ENCODE data around the gene ADAM19. TPM values are rescaled to one million over a fixed set of nuclear protein-coding genes. Genes with fewer than 3 reads are reported as not detected.
A peak's percentile ranks its signal among the peaks of the same experiment; 100 is the strongest.

ADAM19 gene
- total and polyA plus RNA-seq, 2 experiments from 2014 or later: 6.0 to 8.6 TPM

DNA sequence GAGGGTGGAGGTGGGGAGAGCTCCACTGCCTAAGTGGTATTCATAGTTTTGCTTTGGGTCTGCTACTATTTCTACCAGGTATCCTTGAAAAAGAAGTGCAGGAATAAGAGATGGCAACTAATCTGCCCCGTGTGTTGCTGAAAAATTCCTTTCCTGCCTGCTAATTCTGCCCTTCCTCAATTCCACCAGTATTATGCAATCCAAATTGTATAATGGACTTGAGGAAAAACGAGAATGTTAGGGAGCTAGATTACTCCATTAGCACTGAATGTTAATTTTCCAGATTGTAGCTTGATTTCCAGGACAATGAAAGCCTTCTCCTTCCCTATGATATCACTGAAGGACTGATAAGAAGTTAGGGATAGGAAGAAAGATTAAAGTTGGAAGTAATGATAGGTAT is 16.9 kb downstream of the ADAM19 start:
- Histone ChIP-seq H3K27me3 (no peaks in the 10 kb centered on the region), H3K4me2 (no peak overlapping the region), H3K4me1 (ENCODE audit: insufficient read depth) (no peaks in the 10 kb centered on the region), H3K27ac (peak overlapping the region; percentile 56), H3K36me3 (replicated peaks; ENCODE audit: insufficient read depth, low read depth) (no peaks in the 10 kb centered on the region), H2AFZ (no peak overlapping the region), H3K79me2 (no peaks in the 10 kb centered on the region), H3K9me3 (ENCODE audit: low read depth) (no peaks in the 10 kb centered on the region), H3K4me3 (no peak overlapping the region), H4K20me1 (ENCODE audit: insufficient read depth, poor library complexity, severe bottlenecking) (no peaks in the 10 kb centered on the region), H3K9me2 (replicated peaks; ENCODE audit: insufficient read depth) (no peaks in the 10 kb centered on the region)
- TF ChIP-seq, protein P1, sequence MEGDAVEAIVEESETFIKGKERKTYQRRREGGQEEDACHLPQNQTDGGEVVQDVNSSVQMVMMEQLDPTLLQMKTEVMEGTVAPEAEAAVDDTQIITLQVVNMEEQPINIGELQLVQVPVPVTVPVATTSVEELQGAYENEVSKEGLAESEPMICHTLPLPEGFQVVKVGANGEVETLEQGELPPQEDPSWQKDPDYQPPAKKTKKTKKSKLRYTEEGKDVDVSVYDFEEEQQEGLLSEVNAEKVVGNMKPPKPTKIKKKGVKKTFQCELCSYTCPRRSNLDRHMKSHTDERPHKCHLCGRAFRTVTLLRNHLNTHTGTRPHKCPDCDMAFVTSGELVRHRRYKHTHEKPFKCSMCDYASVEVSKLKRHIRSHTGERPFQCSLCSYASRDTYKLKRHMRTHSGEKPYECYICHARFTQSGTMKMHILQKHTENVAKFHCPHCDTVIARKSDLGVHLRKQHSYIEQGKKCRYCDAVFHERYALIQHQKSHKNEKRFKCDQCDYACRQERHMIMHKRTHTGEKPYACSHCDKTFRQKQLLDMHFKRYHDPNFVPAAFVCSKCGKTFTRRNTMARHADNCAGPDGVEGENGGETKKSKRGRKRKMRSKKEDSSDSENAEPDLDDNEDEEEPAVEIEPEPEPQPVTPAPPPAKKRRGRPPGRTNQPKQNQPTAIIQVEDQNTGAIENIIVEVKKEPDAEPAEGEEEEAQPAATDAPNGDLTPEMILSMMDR (IDR thresholded peaks at IDR 0.05; ENCODE audit: poor library complexity): no peak
- TF ChIP-seq EZH2phosphoT487 (IDR thresholded peaks at IDR 0.05; ENCODE audit: low read depth, severe bottlenecking, unreplicated experiment) (no peak), EZH2 (IDR thresholded peaks at IDR 0.05; ENCODE audit: borderline replicate concordance) (no peak)
- no peak for DNase-seq (ENCODE audit: low spot score)
- WGBS (ENCODE audit: low lambda C conversion rate, missing lambda C conversion rate): 34% methylated on average over 2 of the region's 2 CpGs

DNA sequence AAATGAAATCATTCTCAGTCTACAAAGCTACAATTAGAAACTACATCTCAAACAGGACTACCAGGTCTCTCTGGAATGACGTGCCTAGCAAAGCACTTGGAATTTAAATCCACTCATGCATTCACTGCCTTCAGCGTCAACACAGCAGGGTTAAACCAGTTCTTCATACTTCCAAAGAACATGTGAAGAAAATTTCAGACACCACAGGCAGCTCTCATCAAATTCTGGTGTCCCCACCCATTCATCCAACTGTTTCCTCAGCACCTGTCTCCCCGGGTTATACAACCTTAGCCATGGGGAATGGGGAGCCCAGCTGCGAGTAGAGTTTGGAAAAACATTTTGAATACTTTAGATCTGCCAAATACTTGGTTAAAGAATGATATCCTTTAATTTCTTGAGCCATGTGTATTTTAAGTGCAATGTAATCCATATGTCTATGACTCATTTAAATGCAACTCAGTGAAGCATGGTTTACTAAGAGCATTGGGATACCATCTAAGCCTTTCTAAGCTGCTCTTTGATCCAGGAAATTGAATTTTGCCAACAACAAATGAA is 17.5 kb downstream of the ADAM19 start:
- Histone ChIP-seq H3K36me3 (replicated peaks; ENCODE audit: insufficient read depth, low read depth) (no peaks in the 10 kb centered on the region), H3K4me3 (no peak overlapping the region), H3K9me3 (ENCODE audit: low read depth) (no peaks in the 10 kb centered on the region), H3K4me1 (ENCODE audit: insufficient read depth) (no peaks in the 10 kb centered on the region), H3K9me2 (replicated peaks; ENCODE audit: insufficient read depth) (no peaks in the 10 kb centered on the region), H3K79me2 (no peaks in the 10 kb centered on the region), H3K27ac (peak overlapping the region; percentile 56), H4K20me1 (ENCODE audit: insufficient read depth, poor library complexity, severe bottlenecking) (no peaks in the 10 kb centered on the region), H2AFZ (no peak overlapping the region), H3K4me2 (no peak overlapping the region), H3K27me3 (no peaks in the 10 kb centered on the region)
- TF ChIP-seq, protein P1 (IDR thresholded peaks at IDR 0.05; ENCODE audit: poor library complexity): no peak
- TF ChIP-seq EZH2 (IDR thresholded peaks at IDR 0.05; ENCODE audit: borderline replicate concordance) (no peak), EZH2phosphoT487 (IDR thresholded peaks at IDR 0.05; ENCODE audit: low read depth, severe bottlenecking, unreplicated experiment) (no peak)
- WGBS (ENCODE audit: low lambda C conversion rate, missing lambda C conversion rate): 75% methylated on average over 4 of the region's 4 CpGs
- no peak for DNase-seq (ENCODE audit: low spot score)

DNA sequence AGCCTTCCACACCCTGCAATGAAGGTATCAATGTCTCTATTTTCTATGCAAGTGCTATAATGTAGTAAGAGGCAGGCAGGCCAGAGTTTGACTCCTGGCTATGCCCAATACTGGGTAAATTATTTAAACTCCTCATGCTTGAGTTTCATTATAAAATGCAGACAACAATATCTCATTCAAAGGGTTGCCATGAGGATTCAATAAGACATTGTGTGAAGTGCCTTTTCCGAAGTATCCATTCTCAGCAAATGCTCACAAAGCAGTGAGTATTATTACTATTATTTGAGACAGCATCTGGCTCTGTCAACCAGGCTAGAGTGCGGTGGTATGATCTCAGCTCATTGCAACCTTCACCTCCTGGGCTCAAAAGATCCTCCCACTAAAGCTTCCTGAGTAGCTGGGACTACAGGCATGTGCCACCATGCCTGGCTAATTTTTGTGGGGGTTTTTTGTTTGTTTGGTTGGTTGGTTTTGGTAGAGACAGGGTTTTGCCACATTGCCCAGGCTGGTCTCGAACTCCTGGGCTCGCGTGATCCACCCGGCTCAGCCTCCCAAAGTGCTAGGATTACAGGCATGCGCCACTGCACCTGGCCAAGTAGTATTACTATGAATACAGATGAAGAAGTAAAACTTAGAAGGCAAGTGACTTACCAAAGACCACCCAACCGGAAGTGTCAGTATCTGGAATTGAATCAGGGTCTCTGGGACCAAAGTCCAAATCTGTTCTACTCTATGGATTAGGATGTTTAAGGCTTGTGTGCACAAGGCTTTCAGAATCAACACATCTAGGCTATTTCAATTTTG is 18.8 kb downstream of the ADAM19 start:
- Histone ChIP-seq H2AFZ (no peak overlapping the region), H4K20me1 (ENCODE audit: insufficient read depth, poor library complexity, severe bottlenecking) (no peaks in the 10 kb centered on the region), H3K4me3 (no peak overlapping the region), H3K27me3 (no peaks in the 10 kb centered on the region), H3K9me2 (replicated peaks; ENCODE audit: insufficient read depth) (no peaks in the 10 kb centered on the region), H3K4me1 (ENCODE audit: insufficient read depth) (no peaks in the 10 kb centered on the region), H3K4me2 (no peak overlapping the region), H3K79me2 (no peaks in the 10 kb centered on the region), H3K9me3 (ENCODE audit: low read depth) (no peaks in the 10 kb centered on the region), H3K36me3 (replicated peaks; ENCODE audit: insufficient read depth, low read depth) (no peaks in the 10 kb centered on the region), H3K27ac (no peak overlapping the region)
- WGBS (ENCODE audit: low lambda C conversion rate, missing lambda C conversion rate): 94% methylated on average over 7 of the region's 8 CpGs
- TF ChIP-seq EZH2phosphoT487 (IDR thresholded peaks at IDR 0.05; ENCODE audit: low read depth, severe bottlenecking, unreplicated experiment) (no peak), EZH2 (IDR thresholded peaks at IDR 0.05; ENCODE audit: borderline replicate concordance) (no peak)
- TF ChIP-seq, protein P1 (IDR thresholded peaks at IDR 0.05; ENCODE audit: poor library complexity): no peak
- DNase-seq (ENCODE audit: low spot score): no peak
